ENCODE results near the gene ANKDD1A.

The ANKDD1A gene

DNA sequence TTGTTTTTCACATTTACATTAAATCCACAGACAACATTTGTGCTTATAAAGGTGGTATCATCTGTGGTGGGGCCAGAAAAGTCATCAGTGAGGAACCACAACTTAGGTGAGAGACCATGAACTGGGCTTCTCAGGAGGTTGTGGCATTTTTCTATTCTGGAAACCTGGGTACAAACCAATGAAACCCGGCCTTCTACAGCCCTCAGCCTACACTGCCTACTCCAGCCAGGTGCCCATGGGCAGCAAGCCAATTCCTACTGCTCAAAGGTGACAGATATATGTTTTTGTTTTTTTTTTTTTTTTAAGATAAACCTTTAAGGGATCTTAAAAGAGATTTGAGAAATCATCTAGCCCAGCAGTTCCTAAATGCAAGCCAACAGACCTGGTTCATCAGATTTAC is 57.7 kb downstream of the ANKDD1A start:
- no peak for DNase-seq (ENCODE audit: low spot score)

DNA sequence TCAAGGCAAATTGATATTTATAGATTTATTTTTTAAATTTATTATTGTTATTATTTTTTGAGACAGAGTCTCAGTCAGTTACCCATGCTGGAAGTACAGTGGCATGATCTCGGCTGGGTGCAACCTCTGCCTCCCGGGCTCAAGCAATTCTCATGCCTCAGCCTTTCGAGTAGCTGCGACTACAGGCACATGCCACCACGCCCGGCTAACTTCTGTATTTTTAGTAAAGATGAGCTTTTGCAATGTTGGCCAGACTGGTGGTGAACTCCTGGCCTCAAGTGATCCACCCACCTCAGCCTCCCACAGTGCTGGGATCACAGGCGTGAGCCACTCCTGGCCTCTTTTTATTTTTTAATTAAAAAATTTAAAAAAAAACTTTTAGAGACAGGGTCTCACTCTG is 59.0 kb downstream of the ANKDD1A start:
- DNase-seq (ENCODE audit: low spot score): no peak

DNA sequence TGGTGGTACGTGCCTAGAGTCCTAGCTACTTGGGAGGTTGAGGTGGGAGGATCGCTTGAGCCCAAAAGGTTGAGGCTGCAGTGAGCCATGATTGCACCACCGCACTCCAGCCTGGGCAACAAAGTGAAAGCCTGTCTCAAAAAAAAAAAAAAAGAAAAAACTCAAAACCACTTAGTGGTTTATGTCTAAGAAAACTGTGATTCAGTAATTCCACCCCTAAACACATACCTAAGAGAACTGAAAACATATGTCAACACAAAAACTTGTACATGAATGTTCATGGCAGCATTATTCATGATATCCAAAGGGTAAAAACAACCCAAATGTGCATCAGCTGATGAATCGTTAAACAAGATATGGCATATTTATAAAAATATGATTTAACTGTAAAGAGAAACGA is 63.7 kb downstream of the ANKDD1A start:
- DNase-seq (ENCODE audit: low spot score): no peak

DNA sequence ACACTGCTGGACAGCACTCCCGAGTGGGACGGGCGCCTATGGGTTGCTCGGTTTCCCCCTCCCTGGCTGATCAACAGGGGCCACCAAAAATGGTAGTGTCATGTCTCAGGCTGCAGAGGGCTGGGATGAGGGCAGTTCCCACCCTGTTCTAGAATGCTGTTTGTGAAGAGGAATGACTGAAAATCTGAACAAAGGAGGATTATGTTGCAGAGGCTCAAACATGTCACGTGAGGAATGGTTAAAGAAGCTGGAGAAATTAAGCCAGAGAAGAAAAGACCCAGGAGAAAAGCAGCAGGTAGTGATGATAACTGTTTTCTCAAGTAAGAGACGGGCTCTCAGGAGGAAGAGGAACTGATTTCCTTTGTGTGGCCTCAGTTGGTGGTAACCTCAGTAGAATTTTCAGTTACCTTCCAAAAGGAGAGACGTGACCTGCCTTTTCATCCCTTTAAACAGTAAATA is 67.6 kb downstream of the ANKDD1A start:
- DNase-seq (ENCODE audit: low spot score): no peak

GRCh38 chr15:64981812-64982431 is 70.2 kb downstream of the ANKDD1A start:
- DNase-seq (ENCODE audit: low spot score): no peak

GRCh38 chr15:64982472-64982871 is 70.8 kb downstream of the ANKDD1A start:
- no peak for DNase-seq (ENCODE audit: low spot score)

- DNase-seq (ENCODE audit: low spot score): no peak
Measured at GRCh38 chr15:64985366-64986033, 73.8 kb downstream of the ANKDD1A start.

DNA sequence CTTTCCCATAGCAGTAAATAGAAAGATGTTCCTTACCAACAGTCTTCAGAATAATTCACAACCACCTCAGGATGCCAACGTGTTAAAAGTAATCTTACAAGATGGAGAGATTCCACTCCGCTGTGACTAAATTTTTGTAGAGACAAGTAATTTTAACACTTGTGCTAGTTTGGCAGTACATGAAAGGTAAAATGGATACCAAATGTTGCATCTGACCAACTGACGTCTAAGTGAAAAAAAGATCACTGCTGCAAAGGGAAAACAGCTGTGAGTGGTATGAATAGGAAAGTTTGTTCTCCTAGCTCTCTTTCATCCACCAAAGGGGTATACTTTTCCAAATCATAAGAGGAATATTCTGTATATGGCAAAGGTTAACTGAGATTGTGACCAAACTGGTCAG is 75.4 kb downstream of the ANKDD1A start:
- no peak for DNase-seq (ENCODE audit: low spot score)

- DNase-seq (ENCODE audit: low spot score): peak; percentile 97
Measured at GRCh38 chr15:64989416-64990167, 77.9 kb downstream of the ANKDD1A start, which contains the start of gene SPG21. Gene SPG21, minus strand, starts transcription at chr15:64989914. Its CDS starts 6,345 bp downstream, at chr15:64983569.

GRCh38 chr15:64990168-64990470 is 78.4 kb downstream of the ANKDD1A start:
- DNase-seq (ENCODE audit: low spot score): no peak

GRCh38 chr15:64991536-64992135 is 79.9 kb downstream of the ANKDD1A start:
- DNase-seq (ENCODE audit: low spot score): peak; percentile 77

- DNase-seq (ENCODE audit: low spot score): no peak
Measured at GRCh38 chr15:64993290-64993689, 81.6 kb downstream of the ANKDD1A start.

- DNase-seq (ENCODE audit: low spot score): no peak
Measured at GRCh38 chr15:64997066-64997465, 85.4 kb downstream of the ANKDD1A start.

DNA sequence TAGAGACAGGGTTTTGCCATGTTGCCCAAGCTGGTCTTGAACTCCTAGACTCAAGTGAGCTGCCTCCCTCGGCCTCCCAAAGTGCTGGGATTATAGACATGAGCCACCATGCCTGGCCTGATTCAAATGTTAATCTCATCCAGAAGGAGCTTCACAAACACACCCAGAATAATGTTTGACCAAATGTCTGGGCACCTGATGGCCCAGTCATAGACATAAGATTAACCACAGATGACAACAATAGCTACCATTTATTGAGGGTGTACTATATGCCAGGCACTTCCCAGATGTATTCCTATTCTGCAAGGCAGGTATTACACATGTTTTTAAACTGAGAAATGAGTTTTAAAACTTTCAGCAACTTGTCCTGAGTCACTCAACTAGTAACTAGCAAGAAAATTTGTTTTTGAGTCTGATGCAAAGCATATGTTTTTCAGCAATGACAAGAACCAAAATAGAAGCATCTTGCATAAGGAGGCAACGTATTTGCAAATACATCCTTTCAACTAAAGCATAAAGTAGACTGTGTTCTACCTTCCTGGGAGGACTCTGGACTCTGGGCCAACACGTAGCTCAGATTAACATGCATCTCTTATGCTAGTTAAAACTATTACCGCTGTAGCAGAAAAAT is 86.2 kb downstream of the ANKDD1A start:
- no peak for DNase-seq (ENCODE audit: low spot score)

- no peak for DNase-seq (ENCODE audit: low spot score)
Measured at GRCh38 chr15:65004993-65005392, 93.3 kb downstream of the ANKDD1A start.

DNA sequence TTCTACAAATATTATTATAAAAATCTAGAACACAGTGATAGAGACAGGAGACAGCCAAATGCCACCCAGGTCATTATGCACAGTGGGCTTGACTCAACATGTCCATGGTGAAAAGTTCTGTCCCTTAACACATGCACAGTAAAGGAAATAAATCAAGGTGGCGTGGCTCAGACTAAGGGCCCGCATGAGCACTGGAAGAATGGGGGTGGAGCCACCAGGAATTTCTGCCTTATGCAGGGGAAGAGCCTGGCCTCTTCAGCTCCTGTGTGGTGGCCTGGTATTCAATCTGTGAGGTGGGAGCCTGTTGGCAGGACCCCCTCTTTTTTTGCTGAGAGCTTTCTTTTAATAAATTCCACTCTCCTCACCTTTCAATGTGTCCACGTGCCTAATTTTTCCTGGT is 95.2 kb downstream of the ANKDD1A start:
- no peak for DNase-seq (ENCODE audit: low spot score)
